ENCODE data around the gene MLEC. TPM values are rescaled to one million over a fixed set of nuclear protein-coding genes. Genes with fewer than 3 reads are reported as not detected.

The MLEC gene
- total and polyA plus RNA-seq, 2 experiments from 2014 or later, result 79.4 to 119 TPM

GRCh38 chr12:120736404-120737331, 49.7 kb downstream of the MLEC start:
- Histone ChIP-seq H4K20me1 (ENCODE audit: insufficient read depth) (no peaks in the 10 kb centered on the region), H3K9me3 (ENCODE audit: low read depth) (no peaks in the 10 kb centered on the region), H3K9me2 (ENCODE audit: insufficient read depth) (no peaks in the 10 kb centered on the region), H3K27me3 (replicated peaks; ENCODE audit: insufficient read depth) (no peaks in the 10 kb centered on the region), H3K36me3 (ENCODE audit: low read depth) (no peaks in the 10 kb centered on the region), H3K4me2 (ENCODE audit: unreplicated experiment) (no peak overlapping the region), H3F3A (ENCODE audit: insufficient read depth) (no peaks in the 10 kb centered on the region), H3K79me2 (ENCODE audit: insufficient read depth) (no peaks in the 10 kb centered on the region), H3K9ac (no peak overlapping the region), H3K4me1 (ENCODE audit: insufficient read depth) (no peaks in the 10 kb centered on the region), H3K27ac (no peak overlapping the region), H3K4me3 (no peak overlapping the region), H2AFZ (no peak overlapping the region)
- DNase-seq, result no peak
- TF ChIP-seq EZH2 (IDR thresholded peaks at IDR 0.05; ENCODE audit: insufficient read depth, poor library complexity, severe bottlenecking) (no peak), EZH2phosphoT487 (IDR thresholded peaks at IDR 0.05; ENCODE audit: insufficient read depth, low read depth) (no peak)
- WGBS, 2 experiments (ENCODE audit: low coverage in 1 of 2, low lambda C conversion rate in 2 of 2, missing lambda C conversion rate in 2 of 2), result 89 to 90% methylated on average over 31 to 36 of the region's 38 CpGs
- in situ Hi-C loops (cut with MboI), result no loop called here

DNA sequence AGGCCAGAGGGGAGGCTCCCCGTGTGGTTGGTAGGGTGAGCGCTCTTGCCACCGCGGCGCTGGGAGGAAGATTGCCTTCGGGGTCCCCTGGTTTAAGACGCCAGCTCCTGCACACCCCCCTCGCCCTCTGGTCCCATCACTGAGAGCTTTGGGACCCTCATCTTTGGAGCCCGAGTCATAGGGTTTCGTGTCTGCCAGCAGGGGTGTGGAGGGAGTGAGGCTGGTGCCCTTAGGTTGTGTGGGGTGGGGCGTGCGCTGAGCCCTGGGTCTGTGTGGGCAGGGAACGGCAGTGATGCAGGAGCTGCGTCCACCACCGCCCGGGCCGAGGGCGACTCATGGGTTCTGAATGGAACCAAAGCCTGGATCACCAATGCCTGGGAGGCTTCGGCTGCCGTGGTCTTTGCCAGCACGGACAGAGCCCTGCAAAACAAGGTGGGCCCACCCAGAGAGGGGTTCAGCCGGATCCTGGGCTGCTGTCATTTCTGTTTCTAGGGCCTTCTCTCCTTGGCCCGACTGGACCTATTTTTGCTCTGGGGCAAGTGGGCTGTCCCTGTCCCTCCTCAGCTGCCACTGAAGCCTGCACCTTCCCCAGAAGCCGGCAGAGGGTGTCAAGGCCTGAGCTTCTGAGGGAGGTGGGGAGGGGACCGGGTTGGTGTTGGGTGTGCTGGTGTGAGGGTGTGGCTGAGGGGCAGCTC, 50.8 kb downstream of the MLEC start:
- DNase-seq, result no peak
- Histone ChIP-seq H3K4me2 (ENCODE audit: unreplicated experiment) (no peak overlapping the region), H3K27ac (no peak overlapping the region), H3K9ac (no peak overlapping the region), H3K9me2 (ENCODE audit: insufficient read depth) (no peaks in the 10 kb centered on the region), H3F3A (ENCODE audit: insufficient read depth) (no peaks in the 10 kb centered on the region), H3K36me3 (ENCODE audit: low read depth) (no peaks in the 10 kb centered on the region), H3K9me3 (ENCODE audit: low read depth) (no peaks in the 10 kb centered on the region), H4K20me1 (ENCODE audit: insufficient read depth) (no peaks in the 10 kb centered on the region), H3K79me2 (ENCODE audit: insufficient read depth) (no peaks in the 10 kb centered on the region), H3K4me1 (ENCODE audit: insufficient read depth) (no peaks in the 10 kb centered on the region), H3K4me3 (no peak overlapping the region), H2AFZ (no peak overlapping the region), H3K27me3 (replicated peaks; ENCODE audit: insufficient read depth) (no peaks in the 10 kb centered on the region)
- 89 to 92% methylated on average over 24 to 25 of the region's 25 CpGs for WGBS, 2 experiments (ENCODE audit: low coverage in 1 of 2, low lambda C conversion rate in 2 of 2, missing lambda C conversion rate in 2 of 2)
- TF ChIP-seq EZH2 (IDR thresholded peaks at IDR 0.05; ENCODE audit: insufficient read depth, poor library complexity, severe bottlenecking) (no peak), EZH2phosphoT487 (IDR thresholded peaks at IDR 0.05; ENCODE audit: insufficient read depth, low read depth) (no peak)
- in situ Hi-C loops (cut with MboI), result no loop called here

- no peak overlapping the region for H2AFZ ChIP-seq
- H3K4me1 ChIP-seq (ENCODE audit: insufficient read depth), result no peaks in the 10 kb centered on the region
- H3K9me2 ChIP-seq (ENCODE audit: insufficient read depth), result no peaks in the 10 kb centered on the region
- no peak overlapping the region for H3K4me3 ChIP-seq
- H3K9ac ChIP-seq, result no peak overlapping the region
- H4K20me1 ChIP-seq (ENCODE audit: insufficient read depth), result no peaks in the 10 kb centered on the region
- no peaks in the 10 kb centered on the region for H3K27me3 ChIP-seq (replicated peaks; ENCODE audit: insufficient read depth)
- no peaks in the 10 kb centered on the region for H3K79me2 ChIP-seq (ENCODE audit: insufficient read depth)
- no peaks in the 10 kb centered on the region for H3F3A ChIP-seq (ENCODE audit: insufficient read depth)
- WGBS, 2 experiments (ENCODE audit: low coverage in 1 of 2, low lambda C conversion rate in 2 of 2, missing lambda C conversion rate in 2 of 2), result 90 to 92% methylated on average over 30 to 31 of the region's 31 CpGs
- no peaks in the 10 kb centered on the region for H3K9me3 ChIP-seq (ENCODE audit: low read depth)
- H3K36me3 ChIP-seq (ENCODE audit: low read depth), result no peaks in the 10 kb centered on the region
- in situ Hi-C loops (cut with MboI), result no loop called here
- no peak for DNase-seq
- TF ChIP-seq EZH2 (IDR thresholded peaks at IDR 0.05; ENCODE audit: insufficient read depth, poor library complexity, severe bottlenecking) (no peak), EZH2phosphoT487 (IDR thresholded peaks at IDR 0.05; ENCODE audit: insufficient read depth, low read depth) (no peak)
- no peak overlapping the region for H3K27ac ChIP-seq
- no peak overlapping the region for H3K4me2 ChIP-seq (ENCODE audit: unreplicated experiment)
Measured at GRCh38 chr12:120738252-120739030, 51.5 kb downstream of the MLEC start.
